Measurements from ENCODE around the gene PHLDB3. TPM values are rescaled to one million over a fixed set of nuclear protein-coding genes. Genes with fewer than 3 reads are reported as not detected.

PHLDB3 gene
- polyA plus RNA-seq, 1 donor from 2014 or later, result 5.6 TPM

- Histone ChIP-seq H3K9ac (ENCODE audit: low read length) (no peak overlapping the region), H3K27me3 (ENCODE audit: insufficient read depth, low read depth, low read length) (no peaks in the 10 kb centered on the region), H3K9me3 (ENCODE audit: low read length) (peaks cover 4% of the 10 kb centered on the region), H3K4me3 (ENCODE audit: low read length) (no peak overlapping the region), H3K79me2 (replicated peaks; ENCODE audit: insufficient read depth, low read length) (no peaks in the 10 kb centered on the region), H3K4me2 (ENCODE audit: low read length) (no peak overlapping the region), H4K20me1 (ENCODE audit: insufficient read depth) (no peaks in the 10 kb centered on the region), H3K36me3 (ENCODE audit: insufficient read depth, low read length) (peaks cover 12% of the 10 kb centered on the region), H3F3A (ENCODE audit: insufficient read depth, low read length, poor library complexity, severe bottlenecking) (no peaks in the 10 kb centered on the region), H3K9me2 (ENCODE audit: insufficient read depth, low read length) (no peaks in the 10 kb centered on the region), H2AFZ (ENCODE audit: low read depth, low read length) (no peak overlapping the region), H3K27ac (ENCODE audit: low read length) (no peak overlapping the region)
- TF ChIP-seq MXI1 (conservative IDR thresholded peaks at IDR 0.05; ENCODE audit: poor library complexity, severe bottlenecking) (no peak), SMC3 (conservative IDR thresholded peaks at IDR 0.05; ENCODE audit: poor library complexity) (no peak), REST (IDR thresholded peaks at IDR 0.05; ENCODE audit: borderline replicate concordance) (no peak), POLR2AphosphoS5 (IDR thresholded peaks at IDR 0.05) (no peak), TAF1 (IDR thresholded peaks at IDR 0.05; ENCODE audit: low read depth) (no peak), RAD21 (conservative IDR thresholded peaks at IDR 0.05) (no peak)
These were observed 34.4 kb upstream of the PHLDB3 start for GRCh38 chr19:43538922-43539321.

GRCh38 chr19:43534816-43535761, 30.5 kb upstream of the PHLDB3 start:
- peaks cover 4% of the 10 kb centered on the region for H3K9me3 ChIP-seq (ENCODE audit: low read length)
- peaks cover 12% of the 10 kb centered on the region for H3K36me3 ChIP-seq (ENCODE audit: insufficient read depth, low read length)
- H3F3A ChIP-seq (ENCODE audit: insufficient read depth, low read length, poor library complexity, severe bottlenecking), result no peaks in the 10 kb centered on the region
- H3K79me2 ChIP-seq (replicated peaks; ENCODE audit: insufficient read depth, low read length), result no peaks in the 10 kb centered on the region
- no peaks in the 10 kb centered on the region for H4K20me1 ChIP-seq (ENCODE audit: insufficient read depth)
- no peaks in the 10 kb centered on the region for H3K27me3 ChIP-seq (ENCODE audit: insufficient read depth, low read depth, low read length)
- H3K27ac ChIP-seq (ENCODE audit: low read length), result no peak overlapping the region
- no peaks in the 10 kb centered on the region for H3K9me2 ChIP-seq (ENCODE audit: insufficient read depth, low read length)
- peak; percentile 37 for TF ChIP-seq CTCF (IDR thresholded peaks at IDR 0.05; ENCODE audit: poor library complexity, severe bottlenecking)
- TF ChIP-seq EZH2 (IDR thresholded peaks at IDR 0.05; ENCODE audit: borderline replicate concordance, insufficient read depth, low read length, poor library complexity, severe bottlenecking), result no peak
- no peak overlapping the region for H3K4me3 ChIP-seq (ENCODE audit: low read length)
- no peak overlapping the region for H3K4me2 ChIP-seq (ENCODE audit: low read length)
- H2AFZ ChIP-seq (ENCODE audit: low read depth, low read length), result no peak overlapping the region
- H3K9ac ChIP-seq (ENCODE audit: low read length), result no peak overlapping the region

All from neural cell (in vitro differentiated cells).